NCI-H2029 (cell line): ENCODE measurements around the gene RAD51B.

Experiments used
- DNase-seq: peaks from one replicate; lab custom pipeline; 2025; lab: John Stamatoyannopoulos, UW

RAD51B gene

GRCh38 chr14:68672609-68673285 is 853.2 kb downstream of the RAD51B start:
- no peak for DNase-seq

- no peak for DNase-seq
Observed at GRCh38 chr14:68673464-68673863, 853.9 kb downstream of the RAD51B start.

- no peak for DNase-seq
Observed at GRCh38 chr14:68674538-68675232, 855.1 kb downstream of the RAD51B start.

GRCh38 chr14:68675233-68675577 is 855.6 kb downstream of the RAD51B start:
- DNase-seq = no peak

GRCh38 chr14:68676511-68676943 is 856.9 kb downstream of the RAD51B start:
- no peak for DNase-seq

DNA sequence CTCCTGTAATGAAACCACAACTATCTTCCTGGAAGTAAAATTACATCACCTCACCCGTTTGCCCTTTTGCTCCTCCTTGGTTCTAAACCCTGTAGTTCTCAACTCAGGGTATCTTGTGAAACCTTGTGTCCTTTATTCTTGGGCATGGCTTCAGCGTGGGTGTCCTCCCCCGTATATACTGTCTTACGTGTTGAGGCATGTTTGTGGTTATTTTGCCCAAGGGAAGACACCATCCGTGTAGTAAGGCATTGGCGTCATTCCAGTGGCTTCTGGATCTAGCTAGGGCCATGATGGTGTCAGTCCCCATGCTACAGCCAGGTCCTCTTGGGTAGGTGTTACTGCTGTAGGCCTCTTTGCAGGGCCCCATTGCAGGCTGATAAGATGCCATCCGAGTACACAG is 857.9 kb downstream of the RAD51B start:
- no peak for DNase-seq

DNA sequence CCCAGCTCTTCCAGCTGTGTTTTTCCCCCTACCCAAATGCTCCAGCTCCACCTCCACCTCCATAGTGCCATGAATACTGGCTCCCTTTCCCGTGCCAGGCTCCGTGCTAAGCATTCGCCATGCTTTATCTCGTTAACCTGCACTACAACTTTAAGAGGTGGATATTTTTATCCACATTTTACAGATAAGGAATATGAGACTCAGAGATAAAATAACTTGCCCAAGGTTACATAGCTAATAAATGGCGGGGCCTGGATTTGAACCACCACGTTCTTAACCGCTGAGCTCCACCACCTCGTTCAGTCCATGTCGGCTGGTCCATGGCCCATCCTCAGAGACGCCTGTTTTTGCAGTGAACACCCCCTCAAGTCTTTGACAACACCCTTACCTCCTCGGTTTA is 858.3 kb downstream of the RAD51B start:
- no peak for DNase-seq

DNA sequence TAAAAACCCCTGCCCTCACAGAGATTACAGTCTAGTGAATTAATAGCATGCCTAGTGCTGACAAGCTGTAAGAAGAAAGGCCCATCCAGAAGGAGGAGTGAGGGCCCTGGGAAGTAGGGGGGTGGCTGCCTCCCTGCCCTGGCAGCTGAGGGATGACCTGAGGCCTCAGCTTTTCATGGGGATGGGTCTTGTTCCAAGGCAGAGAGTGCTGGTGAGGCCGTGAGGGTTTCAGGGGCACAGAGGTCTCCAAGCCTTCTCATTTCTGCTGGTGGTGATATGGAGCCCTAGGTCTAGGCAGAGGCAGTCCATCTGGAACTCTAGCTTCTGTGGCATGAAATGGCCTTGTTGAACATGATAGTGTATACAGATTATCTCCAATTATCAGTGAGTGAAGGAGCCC is 858.9 kb downstream of the RAD51B start:
- DNase-seq = no peak

GRCh38 chr14:68679301-68679700 is 859.7 kb downstream of the RAD51B start:
- DNase-seq = no peak

DNA sequence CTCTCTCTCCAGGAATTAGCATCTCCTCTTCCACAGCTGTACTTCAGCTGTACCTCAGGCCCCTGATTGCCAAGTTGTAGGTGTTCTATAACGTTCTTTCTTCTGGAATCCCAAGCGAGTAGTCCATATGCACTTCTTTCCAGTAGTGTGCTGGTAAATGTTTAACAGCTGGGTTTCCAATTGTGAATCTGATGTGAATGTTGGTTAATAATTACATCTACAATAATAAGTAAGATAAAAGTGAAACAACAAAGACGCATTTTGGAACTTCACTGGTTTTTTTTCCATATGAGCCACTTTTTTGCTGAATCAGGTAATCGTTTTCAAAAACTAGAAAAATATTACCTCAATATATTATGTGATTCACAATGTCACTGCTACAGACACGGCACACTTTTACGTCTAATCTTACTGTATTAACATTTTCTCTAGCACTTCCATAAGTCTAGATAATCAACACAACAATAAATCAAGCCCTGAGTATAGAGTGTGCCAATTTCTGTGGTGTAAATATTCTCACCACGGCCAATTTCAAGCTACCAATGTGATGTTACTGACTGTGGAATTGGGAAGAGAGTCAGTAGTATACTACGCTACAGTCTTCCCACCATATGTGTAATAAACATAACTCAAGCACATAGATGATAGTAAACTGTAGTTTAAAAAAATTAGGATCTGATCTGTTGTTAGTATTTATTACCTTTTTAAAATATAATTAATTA is 860.3 kb downstream of the RAD51B start:
- DNase-seq = no peak

DNA sequence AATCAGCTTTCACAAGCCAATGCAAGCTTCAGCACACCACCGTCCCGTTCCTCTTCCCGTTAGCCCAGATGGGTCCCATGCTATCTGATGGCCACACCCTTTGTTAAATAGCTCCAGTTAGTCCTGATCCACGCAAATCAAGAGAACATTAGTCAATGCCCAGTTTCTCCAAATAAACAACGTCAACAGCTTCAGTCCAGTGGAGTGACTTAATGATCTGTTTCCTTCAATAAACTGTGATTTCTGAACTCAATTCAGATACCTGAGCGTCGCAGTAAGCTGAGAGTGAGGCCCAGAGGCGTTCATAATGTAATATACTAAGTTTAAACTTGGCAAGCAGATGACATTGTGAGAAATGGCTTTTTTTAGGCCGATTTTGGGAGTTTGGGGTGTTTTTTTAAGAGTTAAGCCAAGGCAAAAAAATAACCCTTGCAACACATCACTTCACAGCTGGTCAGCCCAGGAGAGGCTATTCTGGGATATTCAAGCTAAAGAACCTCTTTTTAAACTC is 861.0 kb downstream of the RAD51B start:
- DNase-seq = no peak

DNA sequence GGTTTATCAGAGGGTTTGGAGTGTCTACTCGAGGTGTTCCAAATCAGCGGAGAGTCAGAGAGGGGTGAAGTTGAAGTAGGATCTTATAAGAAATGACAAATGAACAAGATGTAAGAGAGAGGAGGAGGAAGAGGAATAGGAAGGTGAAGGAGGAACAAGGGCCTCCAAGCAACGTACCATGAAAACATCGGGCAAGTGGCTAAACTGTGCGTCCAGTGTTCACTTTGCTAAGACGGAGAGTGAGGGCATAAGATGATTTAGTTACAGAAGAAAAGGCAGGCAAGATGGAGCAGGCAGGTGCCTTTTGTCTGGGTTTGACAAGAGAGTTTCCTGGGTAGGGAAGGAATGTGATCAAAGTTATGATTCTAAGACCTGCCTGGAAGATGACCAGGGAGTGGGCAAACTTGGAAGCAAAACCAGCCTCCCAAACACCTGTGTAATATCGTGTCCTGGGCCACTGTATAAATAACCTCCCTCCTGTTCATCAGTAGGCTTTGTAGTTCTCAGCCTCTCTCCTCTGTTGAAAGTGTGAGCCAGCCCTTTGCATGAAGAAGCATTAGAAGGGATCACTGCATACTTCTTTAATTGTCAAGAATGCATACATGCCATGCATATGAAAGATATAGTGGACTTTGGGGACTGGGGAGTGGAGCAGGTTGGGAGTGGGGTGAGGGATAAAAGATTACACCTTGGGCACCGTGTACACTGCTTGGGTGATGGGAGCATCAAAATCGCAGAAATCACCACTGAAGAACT is 861.9 kb downstream of the RAD51B start:
- no peak for DNase-seq

- DNase-seq = no peak
Observed at GRCh38 chr14:68682166-68683103, 862.9 kb downstream of the RAD51B start.

DNA sequence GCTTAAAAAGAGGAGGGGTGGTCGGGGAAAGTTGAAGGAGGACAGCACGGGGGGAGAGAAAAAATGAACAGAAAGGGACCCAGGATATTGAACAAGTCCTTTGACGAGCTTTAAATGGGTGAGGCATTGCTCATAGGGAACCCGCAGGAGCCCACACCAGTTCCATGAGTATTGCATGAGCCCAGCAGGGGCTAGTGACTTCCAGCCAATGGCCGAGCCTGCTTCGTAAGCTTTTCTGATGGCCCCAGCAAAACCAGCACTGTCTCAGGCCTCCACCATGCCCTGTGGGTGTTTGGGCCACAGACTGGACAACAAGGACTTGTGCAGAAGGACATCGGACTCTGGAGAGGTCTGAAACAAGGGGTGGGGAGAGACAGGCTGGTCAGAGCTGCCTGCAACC is 863.7 kb downstream of the RAD51B start:
- DNase-seq = no peak

GRCh38 chr14:68684466-68685418 is 865.2 kb downstream of the RAD51B start:
- no peak for DNase-seq

GRCh38 chr14:68685419-68686204 is 866.0 kb downstream of the RAD51B start:
- DNase-seq = no peak

GRCh38 chr14:68686205-68686465 is 866.6 kb downstream of the RAD51B start:
- no peak for DNase-seq

DNA sequence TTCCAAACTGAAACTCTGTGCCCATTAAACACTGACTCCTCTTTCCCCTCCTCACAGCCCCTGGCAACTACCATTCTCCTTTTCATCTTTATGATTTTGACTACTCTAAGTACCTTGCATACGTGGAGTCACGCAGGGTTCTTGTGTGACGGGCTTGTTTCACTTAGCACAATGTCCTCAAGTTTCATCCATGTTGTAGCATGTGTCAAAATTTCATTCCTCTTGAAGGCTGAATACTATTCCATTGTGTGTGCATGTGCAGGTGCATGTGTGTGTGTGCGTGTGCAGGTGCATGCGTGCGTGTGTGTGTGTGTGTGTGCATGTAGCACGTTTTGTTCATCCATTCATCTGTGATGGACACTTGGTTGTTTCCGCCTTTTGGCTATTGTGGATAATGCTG is 867.1 kb downstream of the RAD51B start:
- DNase-seq = no peak

GRCh38 chr14:68687746-68688145 is 868.2 kb downstream of the RAD51B start:
- no peak for DNase-seq
